ENCODE measurements around the gene LCE5A.
A peak's percentile ranks its signal among the peaks of the same experiment; 100 is the strongest.
"Not testable (repeated sequence)": the region's sequence is repeated elsewhere in the genome, so short reads cannot be mapped to it uniquely, and the experiment has no call there.

The LCE5A gene, protein sequence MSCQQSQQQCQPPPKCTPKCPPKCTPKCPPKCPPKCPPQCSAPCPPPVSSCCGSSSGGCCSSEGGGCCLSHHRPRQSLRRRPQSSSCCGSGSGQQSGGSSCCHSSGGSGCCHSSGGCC

GRCh38 chr1:152510503-152510902, at the start of gene LCE5A:
Gene LCE5A (plus strand): TSS chr1:152510803. CDS start chr1:152511535, 732 bp downstream.
- DNase-seq (ENCODE audit: low read depth in 2 of 2), result no peak

DNA sequence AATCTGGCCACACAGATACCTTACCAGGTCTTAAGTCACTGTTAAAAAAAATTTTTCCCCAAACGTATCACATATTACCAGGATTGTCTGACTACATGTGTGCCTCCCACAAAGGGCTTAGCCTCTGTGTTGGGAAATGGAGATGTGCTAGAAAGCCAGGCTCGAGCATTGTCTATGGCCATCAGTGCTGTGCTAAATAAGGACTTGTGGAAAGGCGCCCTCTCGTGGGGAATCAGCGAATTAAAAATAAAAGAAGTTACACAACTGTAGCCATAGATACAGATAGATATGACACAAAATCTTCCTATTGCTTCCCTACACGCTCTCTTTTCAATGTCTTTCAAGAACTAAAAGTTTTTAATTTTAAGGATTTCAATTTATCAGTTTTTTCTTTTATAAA, 49.1 kb upstream of the LCE5A start:
- DNase-seq (ENCODE audit: low read depth in 2 of 2), result peak in 1 of 2 experiments; percentile 6

GRCh38 chr1:152462636-152463035, 48.0 kb upstream of the LCE5A start:
- no peak for DNase-seq (ENCODE audit: low read depth in 2 of 2)

- no peak for DNase-seq (ENCODE audit: low read depth in 2 of 2)
Observed at GRCh38 chr1:152466217-152466616, 44.4 kb upstream of the LCE5A start.

GRCh38 chr1:152473887-152474537, 36.6 kb upstream of the LCE5A start:
- DNase-seq (ENCODE audit: low read depth in 2 of 2), result no peak

DNA sequence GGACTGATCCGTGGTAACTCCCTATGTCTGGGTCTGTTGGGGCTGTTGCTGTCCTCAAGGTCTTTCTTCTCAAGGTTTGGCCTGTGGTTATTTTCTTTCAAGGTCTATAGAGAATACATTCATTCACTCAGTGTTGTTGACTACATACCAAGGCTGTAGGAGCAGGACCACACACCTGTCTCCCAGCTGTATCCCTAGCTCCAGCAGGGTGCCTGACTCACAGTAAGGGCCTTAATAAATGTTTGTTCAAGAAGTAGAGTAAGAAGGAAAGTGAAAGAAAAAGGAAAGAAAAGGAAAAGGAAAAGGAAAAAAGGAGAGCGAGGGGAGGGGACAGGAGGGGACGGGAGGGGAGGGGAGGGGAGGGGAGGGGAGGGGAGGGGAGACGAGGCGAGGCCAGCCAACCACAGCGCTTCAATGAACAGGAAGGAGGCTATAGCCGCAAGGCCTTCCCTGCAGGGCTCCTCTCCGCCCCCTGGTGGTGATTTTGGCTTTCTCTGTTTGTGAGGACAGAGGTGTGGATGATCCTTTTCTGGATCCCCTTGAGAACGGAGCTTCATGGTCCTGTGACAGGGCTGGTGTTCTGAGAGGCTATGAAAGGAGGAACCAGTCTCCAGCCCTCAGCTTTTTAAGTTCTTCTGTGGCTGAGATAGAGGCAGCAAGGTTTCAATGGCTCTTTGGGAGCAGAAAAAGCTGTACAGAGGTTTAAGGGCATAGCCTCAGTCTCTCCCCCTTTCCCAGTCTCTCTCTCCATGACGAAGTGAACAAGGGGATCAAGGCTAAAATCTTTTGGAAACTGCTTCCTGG, 30.6 kb upstream of the LCE5A start:
- DNase-seq (ENCODE audit: low read depth in 2 of 2), result no peak

- DNase-seq (ENCODE audit: low read depth in 2 of 2), result no peak
Observed at GRCh38 chr1:152481869-152482664, 28.5 kb upstream of the LCE5A start.

GRCh38 chr1:152486400-152487006, 24.1 kb upstream of the LCE5A start:
- DNase-seq (ENCODE audit: low read depth in 2 of 2), result no peak

DNA sequence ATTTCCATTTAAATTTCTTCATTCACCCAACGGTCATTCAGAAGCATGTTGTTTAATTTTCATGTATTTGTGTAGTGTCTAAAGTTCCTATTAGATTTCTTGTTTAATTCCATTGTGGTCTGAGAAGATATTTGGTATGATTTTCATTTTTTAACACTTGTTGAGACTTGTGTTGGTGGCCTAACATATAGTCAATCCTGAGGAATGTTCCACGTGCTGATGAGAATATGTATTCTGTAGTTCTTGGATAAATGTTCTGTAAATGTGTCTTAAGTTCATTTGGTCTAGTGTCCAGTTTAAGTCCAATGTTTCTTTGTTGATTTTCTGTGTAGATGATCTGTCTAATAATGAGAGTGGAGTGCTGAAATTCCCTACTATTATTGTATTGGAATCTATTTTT, 22.7 kb upstream of the LCE5A start:
- no peak for DNase-seq (ENCODE audit: low read depth in 2 of 2)

DNA sequence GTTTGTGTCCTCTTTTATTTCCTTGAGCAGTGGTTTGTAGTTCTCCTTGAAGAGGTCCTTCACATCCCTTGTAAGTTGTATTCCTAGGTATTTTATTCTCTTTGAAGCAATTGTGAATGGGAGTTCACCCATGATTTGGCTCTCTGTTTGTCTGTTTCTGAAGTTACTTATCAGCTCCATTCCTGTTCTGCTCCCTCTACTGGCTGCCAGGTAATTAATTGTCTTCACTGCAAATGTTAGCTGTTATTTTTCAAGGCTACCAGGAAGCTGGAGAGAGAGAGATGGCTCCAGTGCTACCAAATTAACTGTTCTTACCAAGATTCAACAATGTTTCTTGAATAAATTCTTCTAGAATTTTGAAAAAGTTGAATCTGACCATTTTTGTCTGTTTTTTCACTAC, 19.1 kb upstream of the LCE5A start:
- not testable (repeated sequence) for DNase-seq (ENCODE audit: low read depth in 2 of 2)

- no peak for DNase-seq (ENCODE audit: low read depth in 2 of 2)
Observed at GRCh38 chr1:152495066-152495675, 15.4 kb upstream of the LCE5A start.

- no peak for DNase-seq (ENCODE audit: low read depth in 2 of 2)
Observed at GRCh38 chr1:152497273-152497672, 13.3 kb upstream of the LCE5A start.

DNA sequence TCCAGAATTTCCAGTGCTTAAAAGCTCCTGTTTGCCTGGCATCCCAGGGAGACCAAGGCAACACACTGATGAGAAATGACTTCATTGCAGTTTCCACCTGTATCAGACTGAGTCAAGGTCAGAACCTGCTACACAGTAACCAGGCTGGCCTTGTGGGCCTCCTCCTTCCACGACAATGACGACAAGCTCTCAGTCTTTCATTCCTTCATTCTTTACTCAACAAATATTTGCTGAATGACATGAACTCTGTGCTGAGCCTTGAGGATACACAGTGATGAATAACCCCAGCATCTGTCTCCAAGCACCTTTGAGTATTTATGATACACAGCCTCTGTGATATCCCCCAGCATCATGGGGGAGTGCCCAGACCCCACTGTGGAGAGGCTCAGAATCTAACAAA, 8.9 kb upstream of the LCE5A start:
- no peak for DNase-seq (ENCODE audit: low read depth in 2 of 2)

DNA sequence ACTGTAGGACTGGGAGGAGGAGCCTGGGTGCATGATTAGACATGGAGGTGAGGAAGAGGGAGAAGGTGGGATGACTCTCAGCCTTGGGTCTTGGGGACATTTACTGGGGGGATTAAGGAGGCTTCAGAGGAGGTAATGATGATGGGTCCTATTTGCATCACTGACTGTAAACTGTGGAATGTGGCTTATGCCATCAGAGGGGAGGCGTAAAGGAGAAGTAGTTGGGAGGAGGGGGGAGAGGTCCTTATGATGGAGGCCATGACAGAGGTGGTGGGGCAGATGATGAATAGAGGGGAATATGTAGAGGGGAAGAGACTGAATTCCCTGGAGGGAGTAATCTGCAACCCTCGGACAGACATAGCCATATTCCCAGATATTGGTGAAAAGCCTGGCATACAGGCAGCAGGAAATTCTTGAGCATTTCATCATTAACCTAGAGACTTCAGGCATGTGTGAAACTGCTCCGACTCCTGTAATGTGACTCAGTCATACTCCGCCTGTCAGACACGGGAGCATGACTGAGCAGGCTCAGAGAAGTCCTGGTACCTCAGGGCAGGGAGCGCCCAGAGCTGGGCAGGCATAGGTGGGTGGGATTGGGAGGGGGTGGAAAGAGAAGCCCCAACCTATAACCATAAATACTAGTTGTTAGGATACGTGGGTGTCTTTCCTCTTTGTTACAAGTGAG, 8.0 kb upstream of the LCE5A start:
- DNase-seq (ENCODE audit: low read depth in 2 of 2), result peak; percentile 0 to 3

- no peak for DNase-seq (ENCODE audit: low read depth in 2 of 2)
Observed at GRCh38 chr1:152505083-152505482, 5.5 kb upstream of the LCE5A start.

GRCh38 chr1:152506899-152507498, 3.6 kb upstream of the LCE5A start:
- DNase-seq (ENCODE audit: low read depth in 2 of 2), result no peak

GRCh38 chr1:152511596-152511995, 993 bp downstream of the LCE5A start:
- DNase-seq (ENCODE audit: low read depth in 2 of 2), result no peak

DNA sequence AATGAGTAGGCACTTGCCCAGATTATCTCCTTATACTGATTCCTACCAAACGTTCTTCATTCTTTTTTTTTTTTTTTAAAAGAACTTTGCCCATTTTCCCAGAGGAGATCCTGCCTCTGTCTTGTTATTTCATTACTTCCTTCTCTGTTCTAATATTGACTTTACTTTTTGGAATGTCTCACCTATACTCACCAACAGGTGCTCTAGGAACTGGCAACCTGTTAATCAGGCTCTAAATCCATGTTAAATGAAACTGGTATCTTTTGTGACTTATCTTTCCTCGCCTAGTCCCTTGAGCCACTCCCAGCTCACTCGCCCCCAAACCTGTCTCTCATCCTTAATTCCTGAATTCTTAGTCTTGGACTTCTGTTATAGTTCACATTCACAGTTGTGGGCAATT, 2.5 kb downstream of the LCE5A start:
- DNase-seq (ENCODE audit: low read depth in 2 of 2), result no peak

DNA sequence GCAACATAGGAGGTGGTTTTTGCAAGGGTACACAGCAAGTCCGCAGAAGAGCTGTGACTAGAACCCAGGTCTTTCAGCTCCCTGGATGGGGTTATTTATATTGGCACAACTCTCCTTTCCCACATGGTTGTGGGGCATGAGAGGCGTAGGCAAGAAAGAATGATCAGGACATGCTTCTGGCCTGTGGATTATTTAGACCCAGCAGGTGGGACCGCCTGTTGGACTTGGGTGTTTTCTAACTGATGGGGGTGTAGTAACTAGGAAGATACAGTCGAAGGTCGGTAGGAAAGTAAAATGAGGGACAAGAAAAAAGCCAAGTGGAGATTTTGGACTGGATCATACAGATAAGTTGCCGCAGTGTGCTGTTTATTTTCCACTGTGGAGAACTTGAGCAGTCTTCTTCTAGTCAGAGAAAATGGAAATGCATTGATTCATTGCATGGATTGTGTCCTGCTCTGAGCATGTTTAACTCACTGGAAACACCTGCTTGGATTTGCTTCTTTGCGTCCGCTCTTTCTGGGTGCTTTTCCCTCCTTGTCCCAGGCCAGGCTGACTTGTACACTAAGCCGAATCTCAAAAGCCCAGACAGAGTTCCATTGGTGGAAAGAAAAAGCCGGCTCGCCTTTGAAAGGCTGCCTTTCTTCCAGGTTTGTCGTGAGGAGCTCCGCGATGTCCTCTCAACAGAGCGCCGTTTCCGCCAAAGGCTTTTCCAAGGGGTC, 4.3 kb downstream of the LCE5A start:
- DNase-seq (ENCODE audit: low read depth in 2 of 2), result no peak

DNA sequence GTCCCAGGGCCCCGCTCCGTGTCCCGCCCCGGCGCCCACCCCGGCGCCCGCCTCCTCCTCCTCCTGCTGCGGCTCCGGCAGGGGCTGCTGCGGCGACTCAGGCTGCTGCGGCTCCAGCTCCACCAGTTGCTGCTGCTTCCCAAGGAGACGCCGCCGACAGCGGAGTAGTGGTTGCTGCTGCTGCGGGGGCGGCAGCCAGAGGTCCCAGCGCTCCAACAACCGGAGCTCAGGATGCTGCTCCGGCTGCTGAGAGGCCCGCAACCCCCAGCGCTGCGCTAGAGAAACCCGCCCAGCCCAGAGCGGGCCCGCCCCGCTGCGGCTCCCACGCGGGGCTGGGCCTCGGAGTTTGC, 4.8 kb downstream of the LCE5A start:
- no peak for DNase-seq (ENCODE audit: low read depth in 2 of 2)

All from fibroblast of skin of left quadriceps (primary cell).